GM18861 (cell line): ENCODE data around the gene ATOH8.

Experiments used
- ATAC-seq: cut with Tn5 transposase; IDR thresholded peaks from one replicate; pipeline ENCODE4 v1.9.1; 2021; ENCODE audit not compliant: unreplicated experiment

ATOH8 gene

DNA sequence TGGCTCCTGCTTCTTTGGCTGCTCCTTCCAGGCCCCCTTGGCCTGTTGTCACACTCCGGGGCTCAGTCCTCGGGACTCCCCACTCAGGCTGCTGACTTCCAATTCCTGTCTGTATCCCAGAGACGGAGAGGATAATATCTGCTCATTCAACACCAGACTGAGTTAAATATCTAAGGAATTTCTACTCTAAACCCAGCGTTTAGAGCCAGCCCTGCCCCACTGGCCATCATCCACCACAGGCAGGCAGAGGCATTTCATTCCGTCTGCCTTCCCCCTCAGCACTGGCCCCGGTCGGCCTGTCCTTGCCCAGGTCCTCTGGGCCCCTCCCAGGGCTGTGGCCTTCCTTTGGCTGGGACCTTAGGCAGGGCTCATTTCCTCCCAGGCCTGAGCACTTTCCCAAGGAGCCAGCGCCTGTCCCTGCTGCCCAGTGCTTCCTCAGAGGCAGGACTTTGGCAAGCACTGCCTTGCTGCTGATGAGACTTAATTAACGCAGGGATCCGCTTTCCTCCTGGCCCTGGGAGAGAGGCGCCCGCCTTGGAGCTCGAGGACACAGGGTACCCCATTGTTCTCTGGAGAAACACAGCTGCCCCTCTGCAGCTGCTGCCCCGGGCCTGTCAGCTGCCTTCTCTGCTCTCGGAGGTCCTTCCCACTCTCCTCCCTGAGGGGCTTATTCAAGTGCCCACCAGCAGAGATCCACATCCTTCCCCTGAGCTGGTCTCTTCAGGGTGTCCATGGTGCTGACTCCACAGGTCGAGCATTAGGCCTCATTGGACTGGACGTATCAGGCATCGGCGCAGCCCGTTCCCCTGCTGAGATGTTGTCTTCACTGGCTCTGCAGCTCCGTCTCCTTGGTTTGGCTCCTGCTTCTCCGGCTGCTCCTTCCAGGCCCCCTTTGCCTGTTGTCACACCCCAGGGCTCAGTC lies 42.8 kb downstream of the ATOH8 start:
- no peak for ATAC-seq

- ATAC-seq, result no peak
Observed at GRCh38 chr2:85797263-85797660, 43.5 kb downstream of the ATOH8 start.

DNA sequence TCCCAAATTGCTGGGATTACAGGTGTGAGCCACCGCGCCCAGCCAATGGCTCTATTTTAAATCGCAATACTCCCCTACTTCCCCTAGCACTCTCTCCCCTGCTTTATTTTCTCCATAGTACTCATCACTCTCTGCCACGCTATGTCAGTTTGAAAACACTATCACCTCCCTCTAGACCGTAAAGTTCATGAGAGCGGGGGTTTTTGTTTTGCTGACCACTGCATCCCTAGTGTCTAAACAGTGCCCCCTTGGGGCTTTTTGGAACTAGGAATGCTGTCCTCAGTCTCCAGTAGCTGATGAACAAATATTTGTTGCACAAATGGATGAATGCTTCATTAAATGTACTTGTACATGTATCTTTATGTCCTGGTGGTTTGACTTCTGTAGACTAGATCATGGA lies 44.1 kb downstream of the ATOH8 start:
- ATAC-seq, result no peak

DNA sequence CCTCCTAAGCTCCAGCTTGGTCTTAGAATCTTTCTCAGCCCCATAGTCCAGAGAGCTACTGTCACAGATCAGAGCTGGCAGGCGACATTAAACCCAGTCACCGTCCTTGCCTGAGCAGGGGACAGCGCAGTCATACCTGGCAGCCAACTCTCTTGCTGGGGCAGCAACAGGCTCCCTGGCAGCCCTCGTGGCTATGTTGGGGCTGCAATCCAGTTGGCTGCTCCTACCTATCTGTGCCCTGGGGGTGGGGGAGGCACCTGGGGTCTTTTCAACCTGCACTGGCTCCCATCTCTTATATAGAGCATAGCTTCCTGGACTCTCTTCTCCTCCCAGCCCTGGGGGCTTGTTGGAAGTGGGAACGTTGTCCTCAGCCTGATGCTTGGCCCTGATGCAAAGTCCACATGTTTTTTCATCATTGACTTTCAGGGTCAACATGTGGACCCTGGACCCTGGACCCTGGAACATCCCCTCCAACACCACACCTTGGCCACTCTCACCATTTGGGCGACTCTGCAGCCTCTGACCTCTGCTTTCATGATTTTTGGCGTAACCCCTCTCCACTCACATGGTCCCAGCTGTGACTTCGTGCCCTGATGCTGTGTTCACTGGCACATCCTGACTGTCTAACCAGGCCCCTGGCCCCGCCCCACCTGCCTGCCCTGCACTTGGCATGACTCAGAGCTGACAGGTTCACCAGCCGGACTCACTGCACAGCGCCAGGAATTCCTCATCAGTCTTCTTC lies 45.6 kb downstream of the ATOH8 start:
- no peak for ATAC-seq

DNA sequence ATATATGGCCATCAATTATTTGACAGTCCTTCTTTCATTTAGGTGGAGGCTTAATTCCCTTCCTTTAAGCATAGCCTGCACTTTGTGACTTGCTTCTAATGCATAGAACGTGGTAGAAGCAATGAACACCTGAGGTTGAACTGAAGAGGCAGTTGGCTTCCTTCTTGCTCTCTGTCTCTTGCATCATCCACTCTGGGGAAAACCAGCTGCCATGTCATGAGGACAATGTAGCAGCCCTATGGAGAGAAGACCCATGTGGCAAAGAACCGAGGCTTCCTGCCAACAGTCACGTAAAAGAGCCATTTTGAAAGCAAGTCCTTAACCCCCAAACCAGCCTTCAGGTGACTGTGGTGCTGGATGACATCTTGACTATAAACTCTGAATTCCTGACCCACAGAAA lies 46.8 kb downstream of the ATOH8 start:
- no peak for ATAC-seq

GRCh38 chr2:85801871-85802270 lies 48.1 kb downstream of the ATOH8 start:
- no peak for ATAC-seq

- ATAC-seq, result no peak
Observed at GRCh38 chr2:85802354-85803103, 48.7 kb downstream of the ATOH8 start.

DNA sequence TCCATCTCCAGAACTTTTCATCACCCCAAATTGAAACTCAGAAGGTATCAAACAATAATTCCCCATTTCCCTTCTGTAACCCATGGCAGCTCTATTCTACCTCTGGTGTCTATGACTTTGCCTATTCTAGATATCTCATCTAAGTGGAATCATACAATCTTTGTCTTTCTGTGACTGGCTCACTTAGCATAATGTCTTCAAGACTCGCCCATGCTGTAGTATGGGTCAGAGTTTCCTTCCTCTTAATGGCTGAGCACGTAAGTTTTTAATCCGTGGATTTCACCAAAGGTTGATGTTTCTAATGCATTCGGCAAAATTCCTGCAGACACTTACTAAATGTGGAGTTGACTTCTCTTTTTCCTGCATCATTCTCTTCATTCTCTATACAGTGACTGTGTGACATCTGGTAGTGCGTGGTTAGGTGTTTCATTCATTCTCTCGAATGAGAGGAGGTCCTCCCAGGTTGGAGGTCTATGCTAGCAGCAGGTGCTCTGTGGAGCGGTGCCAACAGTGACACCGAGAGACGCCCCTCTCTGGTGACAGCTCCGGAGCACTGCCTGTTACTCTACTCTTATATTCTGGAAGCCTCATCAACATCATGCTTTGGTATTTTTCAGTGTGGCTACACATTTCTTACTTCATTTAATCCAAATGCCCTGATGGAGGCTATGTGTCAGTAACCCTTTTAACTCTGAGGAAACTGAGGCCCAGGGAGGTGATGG lies 50.1 kb downstream of the ATOH8 start:
- no peak for ATAC-seq

DNA sequence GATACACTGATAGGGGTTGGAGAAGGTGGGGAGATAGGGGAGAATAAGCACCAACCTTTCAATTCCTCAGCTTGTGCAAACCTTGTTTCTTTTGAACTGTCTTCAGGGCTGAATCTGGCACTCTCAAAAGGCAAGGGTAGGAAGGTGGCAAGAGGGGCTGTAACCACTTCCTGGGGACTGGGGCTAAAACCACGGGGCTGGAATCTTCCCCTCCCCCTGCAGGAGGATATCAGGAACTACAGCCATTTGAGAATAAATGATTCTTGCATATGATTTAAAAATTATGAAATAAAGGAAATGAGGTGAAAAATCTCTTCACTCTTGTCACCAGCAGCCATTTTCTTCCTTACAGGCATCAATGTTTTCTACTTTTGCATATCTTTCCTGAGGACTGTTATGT lies 50.8 kb downstream of the ATOH8 start:
- no peak for ATAC-seq

- ATAC-seq, result peak; percentile 67
Observed at GRCh38 chr2:85806358-85807118, 52.7 kb downstream of the ATOH8 start.

DNA sequence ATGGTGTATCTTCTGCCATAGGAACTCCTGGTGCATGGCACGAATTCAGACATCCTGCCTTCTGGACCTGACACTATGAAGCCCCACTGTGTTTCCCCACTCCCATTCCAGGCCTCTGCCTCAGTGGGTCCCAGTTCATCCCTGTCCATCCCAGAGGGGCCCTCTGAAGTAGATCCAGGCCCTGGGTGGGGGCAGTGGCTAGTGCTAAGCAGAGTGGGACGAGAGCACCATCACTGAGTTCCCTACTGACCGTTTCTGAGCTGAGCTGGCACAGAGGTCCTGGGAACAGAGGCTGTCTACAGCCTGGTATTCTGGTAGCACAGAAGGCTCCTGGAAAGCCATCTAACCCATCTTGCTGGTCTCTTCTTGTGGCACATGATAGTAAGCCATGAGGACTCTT lies 54.0 kb downstream of the ATOH8 start:
- ATAC-seq, result no peak

GRCh38 chr2:85810371-85811179 lies 56.8 kb downstream of the ATOH8 start:
- no peak for ATAC-seq

DNA sequence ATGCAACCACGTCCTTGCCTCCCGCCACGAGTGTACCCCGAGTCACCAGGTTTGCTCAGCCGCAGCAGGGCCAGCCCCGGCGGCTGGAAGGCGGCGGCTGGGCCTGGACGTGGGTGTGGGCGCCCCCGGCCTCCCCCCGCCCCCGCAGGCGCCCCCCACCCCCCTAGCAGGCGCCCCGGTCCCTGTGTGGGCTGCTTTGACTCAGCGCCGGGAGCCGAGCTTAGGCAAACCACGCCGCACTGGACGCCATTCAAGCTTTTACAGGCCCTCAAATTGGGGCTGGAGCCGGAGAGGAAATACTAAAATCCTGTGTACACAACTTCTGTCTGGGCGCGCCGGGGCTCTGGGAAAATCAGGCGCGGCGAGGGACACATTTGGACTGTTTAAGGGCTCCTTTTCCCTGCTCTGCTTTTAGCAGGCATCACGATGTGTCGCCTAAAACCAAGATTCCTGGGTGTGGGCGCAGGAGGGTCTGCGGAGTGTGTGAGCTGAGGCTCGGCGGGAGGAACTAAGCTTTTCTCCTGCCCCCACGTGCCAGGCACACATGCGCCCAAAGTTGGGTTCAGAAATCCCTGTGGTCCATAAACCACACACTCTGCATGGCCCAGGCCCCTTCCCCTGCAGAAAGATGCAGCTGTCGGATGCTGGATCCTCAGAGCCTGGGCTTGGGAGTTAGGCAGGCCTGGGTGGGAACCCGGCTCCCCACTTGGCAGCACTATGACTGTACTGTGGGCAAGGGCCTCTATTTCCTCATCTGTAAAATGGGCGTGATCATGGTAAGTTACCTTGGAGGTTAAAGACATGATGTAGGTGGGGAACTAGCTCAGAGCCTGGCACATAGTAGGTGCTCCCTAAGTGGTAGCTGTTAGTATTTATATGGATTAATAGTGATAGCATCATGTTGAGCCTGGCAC lies 57.6 kb downstream of the ATOH8 start:
- ATAC-seq, result no peak

DNA sequence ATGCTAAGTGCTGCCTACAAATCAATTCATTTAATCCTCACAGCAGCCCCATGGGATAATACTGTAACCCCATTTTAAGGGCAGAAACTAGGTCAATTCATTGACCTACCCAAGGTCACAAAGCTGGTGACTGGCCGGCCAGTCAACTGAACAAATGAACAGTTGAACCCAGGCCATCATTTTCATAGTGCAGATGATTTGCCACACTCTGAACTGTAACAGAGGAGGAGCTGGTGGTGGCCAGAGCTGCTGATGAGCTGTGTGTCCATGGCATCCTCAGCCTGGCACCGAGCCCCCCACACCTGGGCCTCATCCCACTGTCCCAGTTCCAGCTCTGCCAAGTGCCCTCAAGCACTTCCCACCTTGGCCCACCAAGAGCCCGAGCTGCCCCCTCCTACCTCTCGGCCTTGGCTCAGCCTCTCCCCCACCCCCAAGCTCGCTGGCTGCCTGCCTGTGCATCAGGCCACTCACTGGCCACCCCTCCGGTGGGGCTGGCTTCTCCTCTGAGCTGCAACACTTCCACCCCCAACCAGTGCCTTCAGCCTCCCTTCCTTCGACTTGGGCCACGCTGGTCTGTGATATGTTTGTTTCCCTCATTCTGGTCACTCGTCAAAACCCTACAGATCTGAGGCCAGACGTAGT lies 58.4 kb downstream of the ATOH8 start:
- ATAC-seq, result no peak

DNA sequence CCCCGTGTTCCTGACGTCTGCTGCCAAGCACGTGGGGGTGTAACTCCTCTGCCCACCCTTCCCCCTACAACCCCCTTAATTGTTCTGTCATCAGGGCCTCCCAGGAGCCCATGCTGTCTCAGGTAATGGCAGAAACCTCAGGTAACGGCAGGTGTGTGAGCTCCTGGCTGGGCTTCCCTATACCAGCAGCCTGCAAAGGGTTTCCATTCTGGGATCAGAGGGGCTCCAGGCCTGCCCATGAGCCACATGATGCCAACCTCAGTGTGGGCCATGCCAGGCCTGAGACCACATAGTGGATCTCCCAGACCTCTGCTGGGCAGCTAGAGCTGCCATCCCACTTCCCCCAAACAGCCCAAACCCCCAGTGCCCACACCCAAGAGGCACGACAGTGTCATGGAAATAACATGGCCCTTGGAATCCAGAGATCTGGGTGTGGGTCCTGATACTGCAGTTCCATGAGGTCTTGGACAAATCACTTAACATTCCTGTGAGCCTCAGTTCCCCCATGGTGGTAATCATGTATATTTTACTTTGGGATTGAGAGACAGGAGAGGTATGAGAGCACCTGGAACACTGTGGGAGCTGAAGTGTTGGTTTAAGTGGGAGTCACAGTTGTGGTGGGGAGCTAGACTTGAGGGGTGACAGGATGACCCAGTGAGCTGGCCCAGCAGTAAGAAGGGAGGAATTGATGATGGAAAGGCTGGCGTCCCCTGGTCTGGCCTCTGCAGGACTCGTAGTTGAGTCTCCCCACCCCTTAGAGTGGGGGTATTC lies 59.6 kb downstream of the ATOH8 start:
- ATAC-seq, result no peak

DNA sequence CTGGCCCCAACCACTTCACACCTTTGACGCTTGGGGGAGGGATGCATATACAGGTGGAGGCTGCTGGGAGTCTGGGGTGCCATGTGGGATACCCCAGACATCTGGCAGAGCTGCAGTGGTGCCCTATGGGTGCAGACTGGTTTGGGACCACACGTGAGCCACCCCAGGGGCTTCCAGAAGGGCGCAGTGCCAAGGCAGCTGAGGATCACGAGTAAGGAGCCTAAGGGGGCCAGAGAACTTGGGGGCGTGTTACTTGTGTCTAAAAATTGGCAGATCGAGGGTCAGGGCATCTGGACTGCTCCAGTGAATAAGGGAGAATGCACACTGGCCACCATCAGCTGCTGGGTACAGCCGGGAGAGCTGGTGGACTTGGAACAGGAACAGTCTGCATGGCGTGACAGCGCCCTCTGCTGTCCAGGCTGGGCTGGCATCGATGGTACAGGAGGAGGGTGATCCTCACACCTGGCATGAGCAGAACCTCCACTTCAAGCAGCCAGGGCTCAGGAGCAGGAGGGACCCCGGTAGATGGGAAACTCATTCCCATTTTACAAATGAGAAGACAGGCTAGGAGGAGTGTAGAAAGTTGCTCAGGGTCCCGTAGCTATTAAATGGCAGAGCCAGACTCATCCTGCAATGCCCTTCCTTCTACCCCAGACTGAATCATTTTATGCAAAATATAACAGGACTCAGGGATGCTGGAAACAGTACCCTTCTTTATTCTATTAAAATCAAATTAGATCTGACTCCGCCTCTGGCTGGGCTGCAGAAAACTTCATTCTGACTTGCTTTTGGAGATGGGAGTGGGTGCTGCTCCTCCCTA lies 60.4 kb downstream of the ATOH8 start:
- ATAC-seq, result no peak
